IMR-90 (cell line): ENCODE measurements around the gene RAB42.

Experiments
- CEBPB ChIP-seq: IDR thresholded peaks from 2 replicates; pipeline ENCODE4 v1.6.1; 2012; ENCODE audit warnings: low read depth, low read length, improper control_type of control experiment
- CHD1 ChIP-seq: IDR thresholded peaks from 2 replicates; pipeline ENCODE4 v1.6.1; 2012; ENCODE audit warnings: low read depth, low read length, improper control_type of control experiment
- CTCF ChIP-seq: conservative IDR thresholded peaks from 2 replicates; pipeline ENCODE4 v1.5.1; 2012; ENCODE audit warnings: mild to moderate bottlenecking, low read depth, low read length, improper control_type of control experiment
- ELK1 ChIP-seq: fragments of 150-350 bp; IDR thresholded peaks from 2 replicates; pipeline ENCODE4 v1.6.1; 2016; ENCODE audit warnings: low read depth, mild to moderate bottlenecking, low read length, moderate library complexity, borderline replicate concordance
- FOS ChIP-seq: fragments of 150-350 bp; IDR thresholded peaks from 2 replicates; pipeline ENCODE4 v1.6.1; 2016; ENCODE audit warnings: low read depth, low read length
- MAFK ChIP-seq: IDR thresholded peaks from 2 replicates; pipeline ENCODE4 v1.6.1; 2012; ENCODE audit warnings: low read depth, low read length, improper control_type of control experiment
- MAZ ChIP-seq: IDR thresholded peaks from 2 replicates; pipeline ENCODE4 v1.6.1; 2012; ENCODE audit warnings: low read depth, mild to moderate bottlenecking, low read length, improper control_type of control experiment, moderate library complexity, borderline replicate concordance
- NFE2L2 ChIP-seq: fragments of 150-350 bp; IDR thresholded peaks from 2 replicates; pipeline ENCODE4 v1.6.1; 2016; ENCODE audit warnings: low read depth, mild to moderate bottlenecking, low read length
- POLR2A ChIP-seq: IDR thresholded peaks from 2 replicates; pipeline ENCODE4 v1.6.1; 2012; ENCODE audit warnings: mild to moderate bottlenecking, low read depth, low read length
- RAD21 ChIP-seq: IDR thresholded peaks from 2 replicates; pipeline ENCODE4 v1.6.1; 2012; ENCODE audit warnings: low read length, improper control_type of control experiment
- RFX5 ChIP-seq: IDR thresholded peaks from 2 replicates; pipeline ENCODE4 v1.8.0; 2012; ENCODE audit warnings: low read depth, mild to moderate bottlenecking, low read length, moderate library complexity
- SMC3 ChIP-seq: fragments of 150-350 bp; IDR thresholded peaks from 2 replicates; pipeline ENCODE4 v1.6.1; 2016; ENCODE audit warnings: low read depth, mild to moderate bottlenecking, antibody characterized with exemption, low read length, moderate library complexity

- TF ChIP-seq CTCF: no peak
- no peak for TF ChIP-seq RFX5
- no peak for TF ChIP-seq POLR2A
- TF ChIP-seq ELK1: no peak
- TF ChIP-seq MAFK: no peak
- TF ChIP-seq RAD21: no peak
- no peak for TF ChIP-seq FOS
- no peak for TF ChIP-seq SMC3
- TF ChIP-seq CHD1: no peak
- no peak for TF ChIP-seq NFE2L2
- TF ChIP-seq MAZ: no peak
- no peak for TF ChIP-seq CEBPB
Observed at GRCh38 chr1:28604962-28605361, 12.9 kb downstream of the RAB42 start.
